ENCODE measurements around the gene KCND2.
"Not testable (repeated sequence)": the region's sequence is repeated elsewhere in the genome, so short reads cannot be mapped to it uniquely, and the experiment has no call there.

KCND2 gene

GRCh38 chr7:120272701-120273475 is at the start of gene KCND2:
TSS of gene KCND2 (plus strand) at chr7:120273175.
- DNase-seq (ENCODE audit: low read depth) = peak; percentile 21
- peaks cover 7% of the 10 kb centered on the region for H3K4me1 ChIP-seq (ENCODE audit: control insufficient read depth, insufficient read depth, low read length)
- H3K4me3 ChIP-seq (ENCODE audit: low read length) = peak within 1 kb of the TSS; percentile 93
- H3K9me3 ChIP-seq (ENCODE audit: control insufficient read depth, low read length) = no peaks in the 10 kb centered on the region
- H3K9ac ChIP-seq (ENCODE audit: low read length) = peak within 1 kb of the TSS; percentile 88
- no peaks in the 10 kb centered on the region for H3K36me3 ChIP-seq (ENCODE audit: control insufficient read depth, insufficient read depth, low read length, severe bottlenecking)
- H3K27me3 ChIP-seq (replicated peaks; ENCODE audit: control insufficient read depth, insufficient read depth, low read length) = no peaks in the 10 kb centered on the region

- DNase-seq (ENCODE audit: low read depth) = no peak
- Histone ChIP-seq H3K36me3 (ENCODE audit: control insufficient read depth, insufficient read depth, low read length, severe bottlenecking) (no peaks in the 10 kb centered on the region), H3K27me3 (replicated peaks; ENCODE audit: control insufficient read depth, insufficient read depth, low read length) (no peaks in the 10 kb centered on the region), H3K9ac (ENCODE audit: low read length) (no peak overlapping the region), H3K4me3 (ENCODE audit: low read length) (no peak overlapping the region), H3K4me1 (ENCODE audit: control insufficient read depth, insufficient read depth, low read length) (no peaks in the 10 kb centered on the region), H3K9me3 (ENCODE audit: control insufficient read depth, low read length) (no peaks in the 10 kb centered on the region)
These were observed 46.8 kb upstream of the KCND2 start for GRCh38 chr7:120226188-120226587.

- H3K27me3 ChIP-seq (replicated peaks; ENCODE audit: control insufficient read depth, insufficient read depth, low read length) = no peaks in the 10 kb centered on the region
- H3K36me3 ChIP-seq (ENCODE audit: control insufficient read depth, insufficient read depth, low read length, severe bottlenecking) = no peaks in the 10 kb centered on the region
- no peaks in the 10 kb centered on the region for H3K4me1 ChIP-seq (ENCODE audit: control insufficient read depth, insufficient read depth, low read length)
- no peak overlapping the region for H3K4me3 ChIP-seq (ENCODE audit: low read length)
- no peak overlapping the region for H3K9ac ChIP-seq (ENCODE audit: low read length)
- DNase-seq (ENCODE audit: low read depth) = no peak
- H3K9me3 ChIP-seq (ENCODE audit: control insufficient read depth, low read length) = no peaks in the 10 kb centered on the region
These were observed 45.7 kb upstream of the KCND2 start for GRCh38 chr7:120227255-120227654.

GRCh38 chr7:120229084-120229483 is 43.9 kb upstream of the KCND2 start:
- no peak for DNase-seq (ENCODE audit: low read depth)
- Histone ChIP-seq H3K27me3 (replicated peaks; ENCODE audit: control insufficient read depth, insufficient read depth, low read length) (no peaks in the 10 kb centered on the region), H3K4me3 (ENCODE audit: low read length) (no peak overlapping the region)

GRCh38 chr7:120233338-120233737 is 39.6 kb upstream of the KCND2 start:
- DNase-seq (ENCODE audit: low read depth) = no peak

More at GRCh38 chr7:120229084-120229483, 43.9 kb upstream of the KCND2 start:
- Histone ChIP-seq H3K36me3 (ENCODE audit: control insufficient read depth, insufficient read depth, low read length, severe bottlenecking) (no peaks in the 10 kb centered on the region), H3K9me3 (ENCODE audit: control insufficient read depth, low read length) (no peaks in the 10 kb centered on the region), H3K9ac (ENCODE audit: low read length) (no peak overlapping the region), H3K4me1 (ENCODE audit: control insufficient read depth, insufficient read depth, low read length) (no peaks in the 10 kb centered on the region)

GRCh38 chr7:120240350-120240749 is 32.6 kb upstream of the KCND2 start:
- not testable (repeated sequence) for H3K9ac ChIP-seq (ENCODE audit: low read length); H3K9me3 ChIP-seq (ENCODE audit: control insufficient read depth, low read length); H3K4me1 ChIP-seq (ENCODE audit: control insufficient read depth, insufficient read depth, low read length); DNase-seq (ENCODE audit: low read depth); H3K36me3 ChIP-seq (ENCODE audit: control insufficient read depth, insufficient read depth, low read length, severe bottlenecking); H3K27me3 ChIP-seq (replicated peaks; ENCODE audit: control insufficient read depth, insufficient read depth, low read length); H3K4me3 ChIP-seq (ENCODE audit: low read length)

More at GRCh38 chr7:120233338-120233737, 39.6 kb upstream of the KCND2 start:
- no peak overlapping the region for H3K9ac ChIP-seq (ENCODE audit: low read length)
- H3K4me3 ChIP-seq (ENCODE audit: low read length) = no peak overlapping the region
- H3K27me3 ChIP-seq (replicated peaks; ENCODE audit: control insufficient read depth, insufficient read depth, low read length) = no peaks in the 10 kb centered on the region
- no peaks in the 10 kb centered on the region for H3K9me3 ChIP-seq (ENCODE audit: control insufficient read depth, low read length)
- no peaks in the 10 kb centered on the region for H3K4me1 ChIP-seq (ENCODE audit: control insufficient read depth, insufficient read depth, low read length)
- H3K36me3 ChIP-seq (ENCODE audit: control insufficient read depth, insufficient read depth, low read length, severe bottlenecking) = no peaks in the 10 kb centered on the region

GRCh38 chr7:120241973-120242372 is 31.0 kb upstream of the KCND2 start:
- no peaks in the 10 kb centered on the region for H3K4me1 ChIP-seq (ENCODE audit: control insufficient read depth, insufficient read depth, low read length)
- H3K9ac ChIP-seq (ENCODE audit: low read length) = no peak overlapping the region
- DNase-seq (ENCODE audit: low read depth) = no peak
- H3K9me3 ChIP-seq (ENCODE audit: control insufficient read depth, low read length) = no peaks in the 10 kb centered on the region
- no peak overlapping the region for H3K4me3 ChIP-seq (ENCODE audit: low read length)
- H3K36me3 ChIP-seq (ENCODE audit: control insufficient read depth, insufficient read depth, low read length, severe bottlenecking) = no peaks in the 10 kb centered on the region
- no peaks in the 10 kb centered on the region for H3K27me3 ChIP-seq (replicated peaks; ENCODE audit: control insufficient read depth, insufficient read depth, low read length)

GRCh38 chr7:120254845-120255244 is 18.1 kb upstream of the KCND2 start:
- H3K4me1 ChIP-seq (ENCODE audit: control insufficient read depth, insufficient read depth, low read length) = peaks cover 5% of the 10 kb centered on the region
- peaks cover 11% of the 10 kb centered on the region for H3K9me3 ChIP-seq (ENCODE audit: control insufficient read depth, low read length)
- H3K4me3 ChIP-seq (ENCODE audit: low read length) = no peak overlapping the region
- H3K36me3 ChIP-seq (ENCODE audit: control insufficient read depth, insufficient read depth, low read length, severe bottlenecking) = no peaks in the 10 kb centered on the region
- no peak overlapping the region for H3K9ac ChIP-seq (ENCODE audit: low read length)
- no peaks in the 10 kb centered on the region for H3K27me3 ChIP-seq (replicated peaks; ENCODE audit: control insufficient read depth, insufficient read depth, low read length)
- no peak for DNase-seq (ENCODE audit: low read depth)

- Histone ChIP-seq H3K9ac (ENCODE audit: low read length) (no peak overlapping the region), H3K9me3 (ENCODE audit: control insufficient read depth, low read length) (peaks cover 11% of the 10 kb centered on the region), H3K4me1 (ENCODE audit: control insufficient read depth, insufficient read depth, low read length) (peaks cover 8% of the 10 kb centered on the region), H3K27me3 (replicated peaks; ENCODE audit: control insufficient read depth, insufficient read depth, low read length) (no peaks in the 10 kb centered on the region), H3K36me3 (ENCODE audit: control insufficient read depth, insufficient read depth, low read length, severe bottlenecking) (no peaks in the 10 kb centered on the region), H3K4me3 (ENCODE audit: low read length) (no peak overlapping the region)
- DNase-seq (ENCODE audit: low read depth) = no peak
These were observed 16.5 kb upstream of the KCND2 start for GRCh38 chr7:120256344-120257070.

GRCh38 chr7:120259386-120259785 is 13.6 kb upstream of the KCND2 start:
- H3K4me1 ChIP-seq (ENCODE audit: control insufficient read depth, insufficient read depth, low read length) = peaks cover 8% of the 10 kb centered on the region
- H3K36me3 ChIP-seq (ENCODE audit: control insufficient read depth, insufficient read depth, low read length, severe bottlenecking) = no peaks in the 10 kb centered on the region
- peaks cover 11% of the 10 kb centered on the region for H3K9me3 ChIP-seq (ENCODE audit: control insufficient read depth, low read length)
- no peak overlapping the region for H3K4me3 ChIP-seq (ENCODE audit: low read length)
- no peaks in the 10 kb centered on the region for H3K27me3 ChIP-seq (replicated peaks; ENCODE audit: control insufficient read depth, insufficient read depth, low read length)
- DNase-seq (ENCODE audit: low read depth) = no peak
- no peak overlapping the region for H3K9ac ChIP-seq (ENCODE audit: low read length)

GRCh38 chr7:120260111-120260510 is 12.9 kb upstream of the KCND2 start:
- Histone ChIP-seq H3K9ac (ENCODE audit: low read length) (no peak overlapping the region), H3K4me3 (ENCODE audit: low read length) (no peak overlapping the region), H3K36me3 (ENCODE audit: control insufficient read depth, insufficient read depth, low read length, severe bottlenecking) (no peaks in the 10 kb centered on the region), H3K4me1 (ENCODE audit: control insufficient read depth, insufficient read depth, low read length) (peaks cover 8% of the 10 kb centered on the region), H3K9me3 (ENCODE audit: control insufficient read depth, low read length) (peaks cover 11% of the 10 kb centered on the region), H3K27me3 (replicated peaks; ENCODE audit: control insufficient read depth, insufficient read depth, low read length) (no peaks in the 10 kb centered on the region)
- no peak for DNase-seq (ENCODE audit: low read depth)

Measured in adipocyte (in vitro differentiated cells).